NOMO-1 treated with DMSO at 0.1 percent for 48 hours (cell line): ENCODE results near the gene ARID5A.

Source experiments
- DNase-seq: peaks from one replicate; lab custom pipeline; 2025; ENCODE audit not compliant: unreplicated experiment; lab: John Stamatoyannopoulos, UW

The ARID5A gene

GRCh38 chr2:96538487-96539214 is 2.1 kb downstream of the ARID5A start:
- no peak for DNase-seq

GRCh38 chr2:96539215-96539920 is 2.8 kb downstream of the ARID5A start:
- no peak for DNase-seq

- no peak for DNase-seq
Measured at GRCh38 chr2:96540136-96540535, 3.6 kb downstream of the ARID5A start.

- no peak for DNase-seq
Measured at GRCh38 chr2:96541398-96542152, 5.0 kb downstream of the ARID5A start.

GRCh38 chr2:96542357-96542977 is 5.9 kb downstream of the ARID5A start:
- DNase-seq: no peak

- DNase-seq: no peak
Measured at GRCh38 chr2:96546321-96546720, 9.8 kb downstream of the ARID5A start.

GRCh38 chr2:96546797-96547196 is 10.2 kb downstream of the ARID5A start:
- DNase-seq: no peak

- no peak for DNase-seq
Measured at GRCh38 chr2:96547203-96547641, 10.7 kb downstream of the ARID5A start.

- no peak for DNase-seq
Measured at GRCh38 chr2:96547731-96548171, 11.2 kb downstream of the ARID5A start.

- no peak for DNase-seq
Measured at GRCh38 chr2:96548558-96549465, 12.3 kb downstream of the ARID5A start.

GRCh38 chr2:96549466-96549785 is 12.9 kb downstream of the ARID5A start:
- DNase-seq: no peak

- DNase-seq: no peak
Measured at GRCh38 chr2:96549967-96550786, 13.6 kb downstream of the ARID5A start.

- DNase-seq: no peak
Measured at GRCh38 chr2:96550787-96551604, 14.4 kb downstream of the ARID5A start.

GRCh38 chr2:96551605-96552314 is 15.2 kb downstream of the ARID5A start:
- no peak for DNase-seq

GRCh38 chr2:96552315-96553175 is 16.0 kb downstream of the ARID5A start:
- DNase-seq: no peak

GRCh38 chr2:96553176-96553956 is 16.8 kb downstream of the ARID5A start:
- no peak for DNase-seq
